ENCODE data around the gene UBASH3A.

UBASH3A gene

GRCh38 chr21:42374457-42374856 lies 29.2 kb upstream of the UBASH3A start:
- no peak for DNase-seq (ENCODE audit: low read depth in 2 of 2, low spot score in 1 of 2)

- no peak for DNase-seq (ENCODE audit: low read depth in 2 of 2, low spot score in 1 of 2)
These were observed 28.7 kb upstream of the UBASH3A start for GRCh38 chr21:42374864-42375499.

GRCh38 chr21:42375506-42375905 lies 28.2 kb upstream of the UBASH3A start:
- DNase-seq (ENCODE audit: low read depth in 2 of 2, low spot score in 1 of 2) = no peak

GRCh38 chr21:42375966-42376337 lies 27.8 kb upstream of the UBASH3A start:
- DNase-seq (ENCODE audit: low read depth in 2 of 2, low spot score in 1 of 2) = no peak

- DNase-seq (ENCODE audit: low read depth in 2 of 2, low spot score in 1 of 2) = no peak
These were observed 27.2 kb upstream of the UBASH3A start for GRCh38 chr21:42376338-42376982.

GRCh38 chr21:42377211-42377950 lies 26.3 kb upstream of the UBASH3A start:
- DNase-seq (ENCODE audit: low read depth in 2 of 2, low spot score in 1 of 2) = no peak

GRCh38 chr21:42377951-42378340 lies 25.8 kb upstream of the UBASH3A start:
- DNase-seq (ENCODE audit: low read depth in 2 of 2, low spot score in 1 of 2) = no peak

- DNase-seq (ENCODE audit: low read depth in 2 of 2, low spot score in 1 of 2) = no peak
These were observed 25.3 kb upstream of the UBASH3A start for GRCh38 chr21:42378418-42378817.

GRCh38 chr21:42379426-42380215 lies 24.1 kb upstream of the UBASH3A start:
- no peak for DNase-seq (ENCODE audit: low read depth in 2 of 2, low spot score in 1 of 2)

GRCh38 chr21:42381347-42381984 lies 22.2 kb upstream of the UBASH3A start:
- no peak for DNase-seq (ENCODE audit: low read depth in 2 of 2, low spot score in 1 of 2)

GRCh38 chr21:42382915-42383314 lies 20.8 kb upstream of the UBASH3A start:
- no peak for DNase-seq (ENCODE audit: low read depth in 2 of 2, low spot score in 1 of 2)

- no peak for DNase-seq (ENCODE audit: low read depth in 2 of 2, low spot score in 1 of 2)
These were observed 20.4 kb upstream of the UBASH3A start for GRCh38 chr21:42383331-42383730.

- DNase-seq (ENCODE audit: low read depth in 2 of 2, low spot score in 1 of 2) = no peak
These were observed 19.4 kb upstream of the UBASH3A start for GRCh38 chr21:42384156-42384945.

GRCh38 chr21:42384989-42385388 lies 18.7 kb upstream of the UBASH3A start:
- DNase-seq (ENCODE audit: low read depth in 2 of 2, low spot score in 1 of 2) = no peak

- no peak for DNase-seq (ENCODE audit: low read depth in 2 of 2, low spot score in 1 of 2)
These were observed 18.1 kb upstream of the UBASH3A start for GRCh38 chr21:42385619-42386018.

GRCh38 chr21:42386034-42386591 lies 17.6 kb upstream of the UBASH3A start:
- no peak for DNase-seq (ENCODE audit: low read depth in 2 of 2, low spot score in 1 of 2)

- DNase-seq (ENCODE audit: low read depth in 2 of 2, low spot score in 1 of 2) = no peak
These were observed 16.5 kb upstream of the UBASH3A start for GRCh38 chr21:42387164-42387563.

GRCh38 chr21:42387843-42388340 lies 15.8 kb upstream of the UBASH3A start:
- DNase-seq (ENCODE audit: low read depth in 2 of 2, low spot score in 1 of 2) = no peak

GRCh38 chr21:42388740-42389448 lies 14.8 kb upstream of the UBASH3A start:
- DNase-seq (ENCODE audit: low read depth in 2 of 2, low spot score in 1 of 2) = no peak
